HepG2 (cell line): Measurements from ENCODE around the gene KRT76. TPM values are rescaled to one million over a fixed set of nuclear protein-coding genes. Genes with fewer than 3 reads are reported as not detected.

Experiments
- ATAC-seq: fragments of 200-7000 bp; cut with Tn5 transposase; 3 replicates; pipeline ENCODE4 v1.9.1; 2020; ENCODE audit warnings: mild to moderate bottlenecking, moderate library complexity
- BruUV-seq: library from RNA; stranded (reverse); fragments of 400-500 nt; replicated peaks from 2 replicates; lab custom pipeline; 2021; lab: Mats Ljungman, UMichigan
- CTCF ChIA-PET: fragments of 300-600 bp; formaldehyde crosslinking; extraction: SDS; loops from one replicate; lab custom pipeline; 2021; ENCODE audit warnings: low total read pairs, inconsistent platforms, low intra/inter-chr PET ratio; lab: Yijun Ruan, JAX
- POLR2A ChIA-PET: fragments of 350-600 bp; sonication (Branson Sonifier 250); formaldehyde crosslinking; loops from one replicate; lab custom pipeline; 2020; ENCODE audit warnings: antibody characterized with exemption, inconsistent platforms; lab: Yijun Ruan, JAX
- DNase-seq: peaks from one replicate; pipeline ENCODE4 v3.0.0-alpha.2; 2015; ENCODE audit warnings: low spot score
- FAIRE-seq: peaks from 3 replicates; lab custom pipeline; 2011; peaks lifted over from hg19 to GRCh38; lab: Jason Lieb, UNC
- H2AFZ ChIP-seq: one replicate; pipeline ENCODE4 v1.6.1; 2011; ENCODE audit warnings: low read length, inconsistent platforms
- H3K27ac ChIP-seq: fragments of 300-600 bp; 3 replicates; pipeline ENCODE4 v1.8.0; 2011; ENCODE audit warnings: mixed run types, mild to moderate bottlenecking, mixed read lengths, low read length, inconsistent platforms; ENCODE audit not compliant: insufficient read depth; ENCODE audit errors: extremely low read length
- H3K27me3 ChIP-seq, 2 experiments: fragments of 200-600 bp in 1 of 2; 2 replicates in 1 of 2; 3 replicates in 1 of 2; pipeline versions ENCODE4 v1.6.0 to v1.8.0; 2011; ENCODE audit warnings: low read length in 2 of 2, mild to moderate bottlenecking in 2 of 2, moderate library complexity in 2 of 2, inconsistent platforms in 1 of 2; ENCODE audit not compliant: insufficient read depth in 2 of 2, control insufficient read depth in 1 of 2
- H3K36me3 ChIP-seq, 2 experiments: fragments of 200-600 bp in 1 of 2; replicated peaks in 1 of 2; 2 replicates in 1 of 2; 3 replicates in 1 of 2; pipeline versions ENCODE4 v1.5.1 to v1.8.0; 2011; ENCODE audit warnings: low read length in 2 of 2, inconsistent platforms in 1 of 2; ENCODE audit not compliant: insufficient read depth in 2 of 2, control insufficient read depth in 1 of 2
- H3K4me1 ChIP-seq: 2 replicates; pipeline ENCODE4 v1.5.1; 2012; ENCODE audit warnings: low read length, inconsistent platforms; ENCODE audit not compliant: insufficient read depth
- H3K4me2 ChIP-seq: 2 replicates; pipeline ENCODE4 v1.6.0; 2011; ENCODE audit warnings: low read depth, low read length, inconsistent platforms
- H3K4me3 ChIP-seq, 3 experiments: fragments of 200-600 bp in 1 of 3; sonication (generic), shearing (Covaris generic) in 1 of 3; replicated peaks in 1 of 3; 2 replicates each; pipeline ENCODE4 v1.5.1; 2011 to 2016; ENCODE audit warnings: low read length in 3 of 3, inconsistent platforms in 2 of 3, low read depth in 2 of 3, mild to moderate bottlenecking in 2 of 3, control low read depth in 1 of 3, mixed read lengths in 1 of 3; ENCODE audit not compliant: insufficient read depth in 1 of 3
- H3K79me2 ChIP-seq: one replicate; pipeline ENCODE4 v1.6.1; 2011; ENCODE audit warnings: low read length, inconsistent platforms; ENCODE audit not compliant: insufficient read depth
- H3K9ac ChIP-seq: 2 replicates; pipeline ENCODE4 v1.6.0; 2011; ENCODE audit warnings: mild to moderate bottlenecking, low read depth, low read length, inconsistent platforms; ENCODE audit not compliant: insufficient read depth
- H3K9me3 ChIP-seq: 2 replicates; pipeline ENCODE4 v1.5.1; 2012; ENCODE audit warnings: mild to moderate bottlenecking, low read length
- H4K20me1 ChIP-seq: 2 replicates; pipeline ENCODE4 v1.6.0; 2011; ENCODE audit warnings: inconsistent platforms, mild to moderate bottlenecking, low read length, moderate library complexity; ENCODE audit not compliant: insufficient read depth
- CBX5 ChIP-seq: sonication (generic); formaldehyde crosslinking; IDR thresholded peaks from 2 replicates; pipeline ENCODE4 v1.4.0; 2020; ENCODE audit warnings: missing genetic modification reagents, borderline replicate concordance
- NFKB2 ChIP-seq: sonication (generic); formaldehyde crosslinking; IDR thresholded peaks from 2 replicates; pipeline ENCODE4 v1.4.0; 2020; ENCODE audit warnings: missing genetic modification reagents, borderline replicate concordance
- RFXANK ChIP-seq: IDR thresholded peaks from 2 replicates; pipeline ENCODE4 v1.6.1; 2016
- SMAD3 ChIP-seq: sonication (generic); formaldehyde crosslinking; IDR thresholded peaks from 2 replicates; pipeline ENCODE4 v1.4.0; 2020; ENCODE audit warnings: missing genetic modification reagents
- SP1 ChIP-seq, 2 experiments: fragments of 450-650 bp in 1 of 2; sonication (generic) in 1 of 2; formaldehyde crosslinking in 1 of 2; IDR thresholded peaks; 2 replicates each; pipeline versions ENCODE4 v1.4.0 to v1.6.1; 2016 to 2020; ENCODE audit warnings: missing genetic modification reagents in 1 of 2
- TEAD3 ChIP-seq: optimal IDR thresholded peaks from 2 replicates; pipeline ENCODE3; 2016; ENCODE audit warnings: borderline replicate concordance
- ZFP36 ChIP-seq: fragments of 150-350 bp; IDR thresholded peaks from 2 replicates; pipeline ENCODE4 v1.6.1; 2018; ENCODE audit warnings: borderline replicate concordance, low read length, low read depth; ENCODE audit not compliant: partially characterized antibody
- ZNF10 ChIP-seq: sonication (generic); formaldehyde crosslinking; IDR thresholded peaks from 2 replicates; pipeline ENCODE4 v1.4.0; 2020; ENCODE audit warnings: mild to moderate bottlenecking, low read depth, missing genetic modification reagents, borderline replicate concordance
- ZNF331 ChIP-seq: sonication (generic); formaldehyde crosslinking; IDR thresholded peaks from 2 replicates; pipeline ENCODE4 v1.4.0; 2020; ENCODE audit warnings: missing genetic modification reagents
- ZNF432 ChIP-seq: sonication (generic); formaldehyde crosslinking; IDR thresholded peaks from 2 replicates; pipeline ENCODE4 v1.5.0; 2020; ENCODE audit warnings: missing genetic modification reagents, mild to moderate bottlenecking, borderline replicate concordance
- ZNF468 ChIP-seq: sonication (generic); formaldehyde crosslinking; IDR thresholded peaks from 2 replicates; pipeline ENCODE4 v1.8.0; 2022; ENCODE audit warnings: mild to moderate bottlenecking, moderate library complexity, missing genetic modification reagents
- ZNF496 ChIP-seq: sonication (generic); formaldehyde crosslinking; IDR thresholded peaks from 2 replicates; pipeline ENCODE4 v1.8.1; 2023; ENCODE audit warnings: mild to moderate bottlenecking, moderate library complexity, missing genetic modification reagents; ENCODE audit not compliant: insufficient replicate concordance
- ZNF570 ChIP-seq: sonication (generic); formaldehyde crosslinking; IDR thresholded peaks from 2 replicates; pipeline ENCODE4 v1.4.0; 2020; ENCODE audit warnings: mild to moderate bottlenecking, missing genetic modification reagents, borderline replicate concordance
- ZNF674 ChIP-seq: sonication (generic); formaldehyde crosslinking; IDR thresholded peaks from 2 replicates; pipeline ENCODE4 v1.5.0; 2020; ENCODE audit warnings: low read depth, mild to moderate bottlenecking, missing genetic modification reagents
- ZNF790 ChIP-seq: sonication (generic); formaldehyde crosslinking; IDR thresholded peaks from 2 replicates; pipeline ENCODE4 v1.8.0; 2022; ENCODE audit warnings: missing genetic modification reagents, mild to moderate bottlenecking, borderline replicate concordance
- WGBS: methylation state at CpG from one replicate; pipeline ENCODE4 v1.1.6; 2017; ENCODE audit warnings: low lambda C conversion rate; 5-methylcytosine and 5-hydroxymethylcytosine counted together
- in situ Hi-C: cut with HindIII; loops from 2 replicates; pipeline ENCODE4 v1.10.0; 2017; ENCODE audit warnings: low pct_unique_long_range_greater_than_20kb; ENCODE audit not compliant: extremely low pct_ligation_motif_present
- intact Hi-C: fragments of 100-400 bp; cut with micrococcal nuclease; formaldehyde crosslinking; loops from one replicate; pipeline ENCODE4 v1.10.0; 2022; ENCODE audit not compliant: unreplicated experiment
- polyA plus RNA-seq, 8 experiments: library from polyadenylated mRNA; depleted of rRNA in 3 of 8; stranded (reverse) in 7 of 8; unstranded in 1 of 8; fragments of >200 nt; fragmentation: Illumina TruSeq in 4 of 8; extraction: Trizol in 4 of 8; gene quantifications; 2 replicates each; pipeline versions ENCODE4 v1.2.1 to v1.2.3, GENCODE V29; 2011 to 2016; ENCODE audit warnings: low read depth in 4 of 8, missing spikeins in 1 of 8, mixed read lengths in 1 of 8; ENCODE audit not compliant: insufficient read depth in 1 of 8
- total RNA-seq, 5 experiments: library from RNA; depleted of rRNA; stranded (reverse); fragments of >200 nt; fragmentation: Illumina TruSeq; extraction: Trizol; gene quantifications; 2 replicates each; pipeline ENCODE4 v1.2.3, GENCODE V29; 2016; ENCODE audit warnings: low read depth in 1 of 5

KRT76 gene
- total and polyA plus RNA-seq, 2 of the 13 experiments (the other 11 are each of a cell fraction or from before 2014, with no cell fraction given) = not detected

GRCh38 chr12:52769354-52769753, 7.8 kb downstream of the KRT76 start:
- no peak overlapping the region for H2AFZ ChIP-seq
- POLR2A ChIA-PET = no interaction called here
- no TSS peak for BruUV-seq
- H3K4me2 ChIP-seq = no peak overlapping the region
- no peaks in the 10 kb centered on the region for H3K4me1 ChIP-seq
- no peak for FAIRE-seq
- H3K4me3 ChIP-seq = no peak overlapping the region
- H3K27ac ChIP-seq = no peak overlapping the region
- WGBS = 5% methylated on average over 3 of the region's 3 CpGs
- intact Hi-C loops (no loop called here), in situ Hi-C loops (no loop called here)
- no peak for TF ChIP-seq SP1 (IDR thresholded peaks at IDR 0.05)
- TF ChIP-seq SP1 (CRISPR knock-in tag; IDR thresholded peaks at IDR 0.05) = no peak
- TF ChIP-seq ZFP36 = no peak
- no peak for TF ChIP-seq ZNF570
- TF ChIP-seq ZNF10 (CRISPR knock-in tag) = no peak
- TF ChIP-seq ZNF496 (CRISPR knock-in tag) = no peak
- no peak for TF ChIP-seq ZNF790 (CRISPR knock-in tag)
- TF ChIP-seq SMAD3 (CRISPR knock-in tag) = no peak
- TF ChIP-seq TEAD3 (CRISPR knock-in tag) = no peak
- no peak for TF ChIP-seq RFXANK
- no peak for TF ChIP-seq CBX5 (CRISPR knock-in tag)
- no peak for TF ChIP-seq ZNF674
- no peak for TF ChIP-seq ZNF331 (CRISPR knock-in tag)
- TF ChIP-seq ZNF468 = no peak
- no peak for TF ChIP-seq NFKB2 (CRISPR knock-in tag)
- no peak for TF ChIP-seq ZNF432 (CRISPR knock-in tag)
- TF ChIP-seq, all 625 proteins: peak for 0
- peaks cover 0 to 6% of the 10 kb centered on the region in 2 experiments; a peak in 1 of 5 replicates for H3K27me3 ChIP-seq
- ATAC-seq (no peak), DNase-seq (no peak)
- H3K9ac ChIP-seq = no peak overlapping the region
- H3K36me3 ChIP-seq = no peaks in the 10 kb centered on the region
- H3K79me2 ChIP-seq = no peaks in the 10 kb centered on the region
- no peaks in the 10 kb centered on the region for H3K9me3 ChIP-seq
- H4K20me1 ChIP-seq = no peaks in the 10 kb centered on the region
- CTCF ChIA-PET = no interaction called here
